Heart right ventricle (tissue), 16 donors: ENCODE measurements around the gene ZNF200. TPM values are rescaled to one million over a fixed set of nuclear protein-coding genes. Genes with fewer than 3 reads are reported as not detected.

Experiments
- ATAC-seq, 8 donors: fragments of 200-7000 bp; cut with Tn5 transposase; one replicate each; pipeline ENCODE4 v1.9.1; 2020; ENCODE audit warnings: mild to moderate bottlenecking in 8 of 8, moderate library complexity in 8 of 8, moderate number of reproducible peaks in 1 of 8
- DNase-seq, 2 donors: peaks; one replicate each; pipeline ENCODE4 v3.0.0-alpha.2; 2020
- H3K27ac ChIP-seq, 10 donors: fragments of 200-600 bp; sonication (generic) in 2 of 10; one replicate each; pipeline versions ENCODE4 v1.5.0 to v1.8.0; 2020 to 2022; ENCODE audit warnings: mild to moderate bottlenecking in 3 of 10
- H3K27me3 ChIP-seq, 7 donors: fragments of 200-600 bp; one replicate each; pipeline ENCODE4 v1.8.0; 2021 to 2022; ENCODE audit warnings: mild to moderate bottlenecking in 2 of 7
- H3K36me3 ChIP-seq, 9 donors: fragments of 200-600 bp; sonication (generic) in 1 of 9; one replicate each; pipeline versions ENCODE4 v1.5.0 to v1.8.0; 2020 to 2022; ENCODE audit warnings: mild to moderate bottlenecking in 2 of 9
- H3K4me1 ChIP-seq, 9 donors: fragments of 200-600 bp; sonication (generic) in 1 of 9; one replicate each; pipeline versions ENCODE4 v1.5.0 to v1.8.0; 2020 to 2022; ENCODE audit warnings: mild to moderate bottlenecking in 4 of 9
- H3K4me3 ChIP-seq, 10 donors: fragments of 200-600 bp; sonication (generic) in 2 of 10; one replicate each; pipeline versions ENCODE4 v1.5.0 to v1.8.0; 2020 to 2022; ENCODE audit warnings: mild to moderate bottlenecking in 7 of 10, moderate library complexity in 2 of 10
- H3K9me3 ChIP-seq, 11 donors: fragments of 200-600 bp in 10 of 11; sonication (generic) in 2 of 11; one replicate each; pipeline versions ENCODE4 v1.5.0 to v1.8.0; 2013 to 2022; ENCODE audit warnings: mild to moderate bottlenecking in 2 of 11, control low read depth in 1 of 11, moderate library complexity in 1 of 11
- WGBS, 2 donors: extraction: QIAGEN DNeasy Blood & Tissue Kit; methylation state at CpG; one replicate each; pipeline ENCODE4 v1.1.7; 2013; ENCODE audit warnings: inconsistent platforms in 1 of 2; 5-methylcytosine and 5-hydroxymethylcytosine counted together
- intact Hi-C, 10 donors: fragments of 100-400 bp; cut with DNase I; formaldehyde crosslinking; loops; one replicate each; pipeline versions ENCODE4 v1.11.1 to v1.14.2; 2022
- polyA plus RNA-seq, 2 donors: library from polyadenylated mRNA; stranded (reverse); fragments of 200-250 nt; gene quantifications; one replicate each; pipeline ENCODE4 v1.2.3, GENCODE V29; 2013
- total RNA-seq, 10 donors: library from RNA; stranded (reverse); fragmentation: NEBNext Ultra II Directional in 3 of 10; extraction: Animal tissue kit (Norgen Biotek cat#: 25700) in 3 of 10; gene quantifications; one replicate each; pipeline versions ENCODE4 v1.2.1 to v1.2.4, GENCODE V29; 2021 to 2023
- TF ChIP-seq, protein P1 (sequence below), 9 donors: fragments of 200-600 bp; sonication (generic) in 2 of 9; IDR thresholded peaks; one replicate each; pipeline versions ENCODE4 v1.5.0 to v1.8.0; 2021 to 2022; ENCODE audit warnings: antibody characterized with exemption in 9 of 9, mild to moderate bottlenecking in 5 of 9, moderate library complexity in 1 of 9
- donor health status: Arrhythmogenic right ventricular cardiomyopathy.
- donor health status: ischemic (EF 13 %, LVEDD 7.1; RV severe dilation, severe dysfunction).
- donor health status: healthy with polysubstance abuse.
- donor health status: DM: no; HTN: yes; CAD: no.
- donor health status: DM: no; HTN: no; CAD: no.
- donor health status: ischemic (EF 25% LVEDD 6.9; RV normal size, moderate dysfunction).
- donor health status: ischemic (EF 25% LVEDD 5.7; RV mildly dilated, moderate dysfunction).
- donor health status: healthy.
- donor health status: DM: yes; HTN: yes; CAD: no.
- donor health status: Ischemic cardiomyopathy.
- donor health status: ischemic (EF 35%, LVEDD 5.7; RV mildly dilated, moderate dysfunction).
- donor health status: nonischemic (EF 11% LVEDD 7.7; RV severe dilation, severe dysfunction).
- donor health status: DM: yes; HTN: yes; CAD: no.
- donor health status: PGD.
- donor health status: ischemic (EF 29% LVEDD 5.4; RV normal size, mild dysfunction).
- donor health status: nonischemic (EF 23%, LVEDD 6.1; RV moderate dilation, normal function).

The ZNF200 gene
- total and polyA plus RNA-seq, 12 donors = 2.9 to 8.9 (median 5.9) TPM

- ATAC-seq (no peak), DNase-seq (no peak)
- peaks cover 0 to 43% (median 0%) of the 10 kb centered on the region in 9 donors for H3K36me3 ChIP-seq
- H3K9me3 ChIP-seq = no peaks in the 10 kb centered on the region
- intact Hi-C loops = no loop called here
- peaks cover 0 to 14% (median 0%) of the 10 kb centered on the region in 7 donors for H3K27me3 ChIP-seq
- no peak overlapping the region for H3K4me3 ChIP-seq
- no peak overlapping the region for H3K27ac ChIP-seq
- 75% methylated on average over 1 of the region's 1 CpG for WGBS, 2 donors
- H3K4me1 ChIP-seq = no peaks in the 10 kb centered on the region
- TF ChIP-seq, protein P1, sequence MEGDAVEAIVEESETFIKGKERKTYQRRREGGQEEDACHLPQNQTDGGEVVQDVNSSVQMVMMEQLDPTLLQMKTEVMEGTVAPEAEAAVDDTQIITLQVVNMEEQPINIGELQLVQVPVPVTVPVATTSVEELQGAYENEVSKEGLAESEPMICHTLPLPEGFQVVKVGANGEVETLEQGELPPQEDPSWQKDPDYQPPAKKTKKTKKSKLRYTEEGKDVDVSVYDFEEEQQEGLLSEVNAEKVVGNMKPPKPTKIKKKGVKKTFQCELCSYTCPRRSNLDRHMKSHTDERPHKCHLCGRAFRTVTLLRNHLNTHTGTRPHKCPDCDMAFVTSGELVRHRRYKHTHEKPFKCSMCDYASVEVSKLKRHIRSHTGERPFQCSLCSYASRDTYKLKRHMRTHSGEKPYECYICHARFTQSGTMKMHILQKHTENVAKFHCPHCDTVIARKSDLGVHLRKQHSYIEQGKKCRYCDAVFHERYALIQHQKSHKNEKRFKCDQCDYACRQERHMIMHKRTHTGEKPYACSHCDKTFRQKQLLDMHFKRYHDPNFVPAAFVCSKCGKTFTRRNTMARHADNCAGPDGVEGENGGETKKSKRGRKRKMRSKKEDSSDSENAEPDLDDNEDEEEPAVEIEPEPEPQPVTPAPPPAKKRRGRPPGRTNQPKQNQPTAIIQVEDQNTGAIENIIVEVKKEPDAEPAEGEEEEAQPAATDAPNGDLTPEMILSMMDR (IDR thresholded peaks at IDR 0.05) = no peak
Measured at GRCh38 chr16:3249020-3249419, 14.1 kb upstream of the ZNF200 start.

- DNase-seq (no peak), ATAC-seq (no peak)
- no peaks in the 10 kb centered on the region for H3K9me3 ChIP-seq
- no peak overlapping the region for H3K4me3 ChIP-seq
- H3K4me1 ChIP-seq = no peaks in the 10 kb centered on the region
- 81% methylated on average over 5 of the region's 5 CpGs for WGBS, 2 donors
- peaks cover 0 to 47% (median 0%) of the 10 kb centered on the region in 9 donors for H3K36me3 ChIP-seq
- TF ChIP-seq, protein P1 (IDR thresholded peaks at IDR 0.05) = no peak
- intact Hi-C loops = no loop called here
- H3K27me3 ChIP-seq = peaks cover 0 to 18% (median 0%) of the 10 kb centered on the region in 7 donors
- no peak overlapping the region for H3K27ac ChIP-seq
Measured at GRCh38 chr16:3248596-3248995, 13.6 kb upstream of the ZNF200 start.

DNA sequence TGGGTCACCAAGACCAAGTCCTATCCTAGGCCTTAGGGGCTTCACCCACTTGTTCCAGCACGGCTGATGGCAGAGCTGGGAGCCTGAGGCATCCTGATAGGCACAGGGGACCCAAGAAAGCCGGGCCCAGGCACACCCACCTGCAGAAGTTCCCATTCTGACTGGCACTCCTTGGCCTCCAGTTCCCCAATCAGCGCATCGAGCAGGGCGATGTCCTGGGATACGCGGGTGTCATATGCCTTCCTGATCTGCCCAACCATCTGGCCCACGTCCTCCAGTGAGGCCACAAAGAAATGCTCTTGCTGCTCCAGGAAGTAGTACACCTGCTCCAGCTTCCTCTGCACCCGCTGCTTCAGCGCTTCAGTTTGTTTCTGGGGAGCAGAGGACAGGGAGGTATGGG is 11.9 kb upstream of the ZNF200 start:
- Histone ChIP-seq H3K9me3 (no peaks in the 10 kb centered on the region), H3K27me3 (peaks cover 0 to 24% (median 0%) of the 10 kb centered on the region in 7 donors), H3K4me1 (no peaks in the 10 kb centered on the region), H3K27ac (no peak overlapping the region), H3K4me3 (no peak overlapping the region), H3K36me3 (peaks cover 0 to 54% (median 0%) of the 10 kb centered on the region in 9 donors)
- ATAC-seq = no peak
- TF ChIP-seq, protein P1 (IDR thresholded peaks at IDR 0.05) = no peak
- WGBS, 2 donors = 76 to 81% methylated on average over 10 of the region's 10 CpGs
- no peak for DNase-seq
- intact Hi-C loops = no loop called here

DNA sequence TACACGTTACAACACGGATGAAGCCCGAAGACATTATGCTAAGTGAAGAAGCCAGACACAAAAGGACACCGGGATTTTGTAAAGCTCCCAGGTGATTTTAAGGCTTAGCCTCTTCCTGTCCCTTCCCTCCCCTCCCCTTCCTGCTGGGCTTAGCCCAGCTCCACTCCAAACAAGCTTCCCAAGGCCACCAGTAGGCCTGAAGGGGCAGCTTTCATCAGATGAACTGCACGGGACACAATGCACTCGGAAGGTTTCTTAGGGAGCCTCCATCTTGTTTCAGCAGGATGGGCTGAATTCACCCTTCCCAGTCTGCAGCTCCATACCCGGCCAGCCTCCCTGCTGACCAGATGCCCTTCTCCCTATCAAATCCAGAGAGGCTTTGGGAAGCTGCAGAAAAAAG is 11.0 kb upstream of the ZNF200 start:
- WGBS, 2 donors = 74 to 77% methylated on average over 7 of the region's 7 CpGs
- peaks cover 0 to 24% (median 0%) of the 10 kb centered on the region in 7 donors for H3K27me3 ChIP-seq
- no peak overlapping the region for H3K4me3 ChIP-seq
- peaks cover 0 to 54% (median 0%) of the 10 kb centered on the region in 9 donors for H3K36me3 ChIP-seq
- no peaks in the 10 kb centered on the region for H3K4me1 ChIP-seq
- no peak overlapping the region for H3K27ac ChIP-seq
- H3K9me3 ChIP-seq = no peaks in the 10 kb centered on the region
- no peak for ATAC-seq
- DNase-seq = no peak
- intact Hi-C loops = no loop called here
- TF ChIP-seq, protein P1 (IDR thresholded peaks at IDR 0.05) = no peak
